H7 (cell line): Measurements from ENCODE around the gene FUT3. TPM values are rescaled to one million over a fixed set of nuclear protein-coding genes. Genes with fewer than 3 reads are reported as not detected.
"Not testable (repeated sequence)": the region's sequence is repeated elsewhere in the genome, so short reads cannot be mapped to it uniquely, and the experiment has no call there.

Source experiments
- DNase-seq: peaks from one replicate; pipeline ENCODE4 v3.0.0; 2012
- H3K27me3 ChIP-seq: 2 replicates; pipeline ENCODE4 v1.6.0; 2011; ENCODE audit warnings: mild to moderate bottlenecking, low read length; ENCODE audit not compliant: control insufficient read depth, insufficient read depth
- H3K36me3 ChIP-seq: replicated peaks from 2 replicates; pipeline ENCODE4 v1.5.1; 2011; ENCODE audit warnings: low read length; ENCODE audit not compliant: control insufficient read depth, insufficient read depth
- H3K4me3 ChIP-seq: 2 replicates; pipeline ENCODE4 v1.5.1; 2011; ENCODE audit warnings: low read depth, mild to moderate bottlenecking, control low read depth, low read length, moderate library complexity; ENCODE audit not compliant: insufficient read depth
- total RNA-seq: library from RNA; depleted of rRNA; stranded (reverse); fragments of >200 nt; shearing (Covaris generic); gene quantifications from 2 replicates; pipeline ENCODE4 v1.2.3, GENCODE V29; 2014

The FUT3 gene
- total RNA-seq, 1 experiment from 2014 or later = not detected

GRCh38 chr19:5844456-5845433 lies 6.5 kb downstream of the FUT3 start:
- DNase-seq = peak; percentile 37
- Histone ChIP-seq H3K4me3 (no peak overlapping the region), H3K36me3 (no peaks in the 10 kb centered on the region), H3K27me3 (no peaks in the 10 kb centered on the region)

- no peak overlapping the region for H3K4me3 ChIP-seq
- peak; percentile 32 for DNase-seq
- no peaks in the 10 kb centered on the region for H3K36me3 ChIP-seq
- no peaks in the 10 kb centered on the region for H3K27me3 ChIP-seq
These were observed 7.8 kb downstream of the FUT3 start for GRCh38 chr19:5843295-5843927.

GRCh38 chr19:5841735-5842111 lies 9.5 kb downstream of the FUT3 start:
- not testable (repeated sequence) for H3K27me3 ChIP-seq, H3K4me3 ChIP-seq, H3K36me3 ChIP-seq
- peak; percentile 44 for DNase-seq

- DNase-seq = no peak
- no peaks in the 10 kb centered on the region for H3K36me3 ChIP-seq
- H3K4me3 ChIP-seq = no peak within 1 kb of the TSS
- H3K27me3 ChIP-seq = no peaks in the 10 kb centered on the region
These were observed 11.9 kb downstream of the FUT3 start, which contains the start of gene FUT6 for GRCh38 chr19:5839065-5840017. TSS of gene FUT6 (minus strand) at chr19:5839702. CDS start at chr19:5832567, 7,135 bp downstream.

- Histone ChIP-seq H3K27me3 (no peaks in the 10 kb centered on the region), H3K4me3 (no peak overlapping the region), H3K36me3 (no peaks in the 10 kb centered on the region)
- DNase-seq = peak; percentile 26
These were observed 12.7 kb downstream of the FUT3 start for GRCh38 chr19:5838353-5839064.

GRCh38 chr19:5837761-5838352 lies 13.4 kb downstream of the FUT3 start:
- no peaks in the 10 kb centered on the region for H3K27me3 ChIP-seq

GRCh38 chr19:5832527-5833216 lies 18.6 kb downstream of the FUT3 start:
- no peaks in the 10 kb centered on the region for H3K36me3 ChIP-seq
- no peaks in the 10 kb centered on the region for H3K27me3 ChIP-seq
- no peak overlapping the region for H3K4me3 ChIP-seq
- DNase-seq = peak; percentile 27

More at GRCh38 chr19:5837761-5838352, 13.4 kb downstream of the FUT3 start:
- Histone ChIP-seq H3K36me3 (no peaks in the 10 kb centered on the region), H3K4me3 (no peak overlapping the region)
- DNase-seq = peak; percentile 45

GRCh38 chr19:5832061-5832460 lies 19.2 kb downstream of the FUT3 start:
- no peaks in the 10 kb centered on the region for H3K27me3 ChIP-seq
- no peaks in the 10 kb centered on the region for H3K36me3 ChIP-seq
- H3K4me3 ChIP-seq = no peak overlapping the region
- peak; percentile 32 for DNase-seq

GRCh38 chr19:5831159-5831558 lies 20.1 kb downstream of the FUT3 start:
- H3K4me3 ChIP-seq = no peak overlapping the region
- H3K36me3 ChIP-seq = no peaks in the 10 kb centered on the region
- no peak for DNase-seq
- no peaks in the 10 kb centered on the region for H3K27me3 ChIP-seq

GRCh38 chr19:5829567-5830310 lies 21.5 kb downstream of the FUT3 start:
- Histone ChIP-seq H3K36me3 (no peaks in the 10 kb centered on the region), H3K27me3 (no peaks in the 10 kb centered on the region), H3K4me3 (peak overlapping the region; percentile 90)

GRCh38 chr19:5828661-5829566 lies 22.3 kb downstream of the FUT3 start:
- Histone ChIP-seq H3K4me3 (peak overlapping the region; percentile 90), H3K36me3 (no peaks in the 10 kb centered on the region), H3K27me3 (no peaks in the 10 kb centered on the region)
- DNase-seq = peak; percentile 95

More at GRCh38 chr19:5829567-5830310, 21.5 kb downstream of the FUT3 start:
- DNase-seq = no peak
